GM23248 (cell line): ENCODE measurements around the gene GLRX2. TPM values are rescaled to one million over a fixed set of nuclear protein-coding genes. Genes with fewer than 3 reads are reported as not detected.

Source experiments
- DNase-seq: peaks from one replicate; pipeline ENCODE4 v3.0.0-alpha.2; 2015
- H2AFZ ChIP-seq: fragments of 200-600 bp; sonication (generic); 2 replicates; pipeline ENCODE4 v1.6.1; 2016; ENCODE audit warnings: antibody characterized with exemption
- H3F3A ChIP-seq: fragments of 200-600 bp; sonication (generic); 2 replicates; pipeline ENCODE4 v1.6.1; 2016; ENCODE audit warnings: mild to moderate bottlenecking, antibody characterized with exemption, mixed run types; ENCODE audit not compliant: insufficient read depth
- H3K27ac ChIP-seq: fragments of 200-600 bp; sonication (generic); 2 replicates; pipeline ENCODE4 v1.5.1; 2016; ENCODE audit warnings: mild to moderate bottlenecking
- H3K27me3 ChIP-seq: fragments of 200-600 bp; sonication (generic); replicated peaks from 2 replicates; pipeline ENCODE4 v1.6.1; 2016; ENCODE audit warnings: mild to moderate bottlenecking; ENCODE audit not compliant: insufficient read depth
- H3K36me3 ChIP-seq: fragments of 200-600 bp; sonication (generic); 2 replicates; pipeline ENCODE4 v1.6.1; 2016; ENCODE audit warnings: low read depth, mild to moderate bottlenecking
- H3K4me1 ChIP-seq: fragments of 200-600 bp; sonication (generic); 2 replicates; pipeline ENCODE4 v1.6.1; 2016; ENCODE audit warnings: mild to moderate bottlenecking; ENCODE audit not compliant: insufficient read depth
- H3K4me2 ChIP-seq: fragments of 200-600 bp; sonication (generic); one replicate; pipeline ENCODE4 v1.6.1; 2016; ENCODE audit warnings: mild to moderate bottlenecking; ENCODE audit not compliant: unreplicated experiment
- H3K4me3 ChIP-seq: fragments of 200-600 bp; sonication (generic); 2 replicates; pipeline ENCODE4 v1.5.1; 2016; ENCODE audit warnings: mild to moderate bottlenecking
- H3K79me2 ChIP-seq: fragments of 200-600 bp; sonication (generic); 2 replicates; pipeline ENCODE4 v1.6.1; 2016; ENCODE audit warnings: mild to moderate bottlenecking; ENCODE audit not compliant: insufficient read depth
- H3K9ac ChIP-seq: fragments of 200-600 bp; sonication (generic); 2 replicates; pipeline ENCODE4 v1.6.1; 2016; ENCODE audit warnings: mild to moderate bottlenecking
- H3K9me2 ChIP-seq: fragments of 200-600 bp; sonication (generic); 2 replicates; pipeline ENCODE4 v1.6.1; 2016; ENCODE audit warnings: mixed run types, mild to moderate bottlenecking, moderate library complexity; ENCODE audit not compliant: insufficient read depth
- H3K9me3 ChIP-seq: fragments of 200-600 bp; sonication (generic); one replicate; pipeline ENCODE4 v1.6.1; 2017; ENCODE audit warnings: low read depth
- H4K20me1 ChIP-seq: fragments of 200-600 bp; sonication (generic); 2 replicates; pipeline ENCODE4 v1.6.0; 2016; ENCODE audit not compliant: insufficient read depth
- EZH2 ChIP-seq: fragments of 200-600 bp; sonication (generic); IDR thresholded peaks from 2 replicates; pipeline ENCODE4 v1.6.1; 2018; ENCODE audit warnings: antibody characterized with exemption, mild to moderate bottlenecking; ENCODE audit not compliant: insufficient read depth, poor library complexity, severe bottlenecking
- EZH2phosphoT487 ChIP-seq: fragments of 200-600 bp; sonication (generic); IDR thresholded peaks from 2 replicates; pipeline ENCODE4 v1.6.1; 2018; ENCODE audit warnings: antibody characterized with exemption, moderate library complexity, mild to moderate bottlenecking, low read depth; ENCODE audit not compliant: insufficient read depth
- WGBS, 2 experiments: methylation state at CpG; one replicate each; pipeline ENCODE4 v1.1.6; 2015 to 2017; ENCODE audit warnings: low lambda C conversion rate in 2 of 2, low coverage in 1 of 2; ENCODE audit errors: missing lambda C conversion rate in 2 of 2; 5-methylcytosine and 5-hydroxymethylcytosine counted together
- in situ Hi-C: fragments of 300-500 bp; cut with MboI; formaldehyde crosslinking; loops from 2 replicates; pipeline ENCODE4 v1.15.0; 2020
- polyA plus RNA-seq: library from polyadenylated mRNA; unstranded; fragments of >200 nt; fragmentation: Nextera tagmentation; extraction: Ambion mirVana; gene quantifications from 2 replicates; pipeline ENCODE4 v1.2.1, GENCODE V29; 2016
- total RNA-seq: library from RNA; depleted of rRNA; stranded (reverse); fragments of >200 nt; shearing (Covaris generic); gene quantifications from 2 replicates; pipeline ENCODE4 v1.2.3, GENCODE V29; 2014

GLRX2 gene
- total and polyA plus RNA-seq, 2 experiments from 2014 or later, result 10.7 to 57.5 TPM

DNA sequence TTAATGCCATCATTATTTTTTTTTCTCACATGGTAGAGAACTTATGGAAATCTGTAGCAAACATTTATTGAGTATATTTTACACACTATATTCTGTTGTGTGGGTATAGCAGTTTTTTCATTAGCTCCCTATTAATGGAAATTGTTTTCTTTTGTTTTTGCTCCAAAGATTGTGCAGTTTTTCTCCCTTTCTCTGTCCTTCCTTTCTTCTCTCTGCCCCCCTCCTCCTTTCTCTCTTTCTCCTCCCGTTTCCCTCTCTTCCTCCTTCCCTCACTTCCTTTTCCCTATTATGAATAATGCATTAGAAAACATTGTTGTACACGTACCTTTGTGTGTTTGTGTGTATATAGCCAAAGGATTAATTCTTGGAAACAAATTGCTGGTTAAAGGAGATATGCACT is 37.2 kb upstream of the GLRX2 start:
- Histone ChIP-seq H2AFZ (no peak overlapping the region), H3K79me2 (peaks cover 92% of the 10 kb centered on the region), H3K9me2 (no peaks in the 10 kb centered on the region), H3K9me3 (no peaks in the 10 kb centered on the region), H3K27me3 (no peaks in the 10 kb centered on the region), H3K4me3 (no peak overlapping the region), H3K27ac (no peak overlapping the region), H3K4me2 (no peak overlapping the region), H3K4me1 (no peaks in the 10 kb centered on the region), H3F3A (peaks cover 22% of the 10 kb centered on the region; the same call in 1 of the 2 replicates), H4K20me1 (0 out of 2 replicates have a peak, but pooled peaks cover 3% of the 10 kb centered on the region), H3K36me3 (peaks cover 40% of the 10 kb centered on the region), H3K9ac (no peak overlapping the region)
- DNase-seq, result no peak
- TF ChIP-seq EZH2, result no peak
- WGBS, 2 experiments, result 72 to 73% methylated on average over 2 of the region's 2 CpGs
- in situ Hi-C loops, result no loop called here

DNA sequence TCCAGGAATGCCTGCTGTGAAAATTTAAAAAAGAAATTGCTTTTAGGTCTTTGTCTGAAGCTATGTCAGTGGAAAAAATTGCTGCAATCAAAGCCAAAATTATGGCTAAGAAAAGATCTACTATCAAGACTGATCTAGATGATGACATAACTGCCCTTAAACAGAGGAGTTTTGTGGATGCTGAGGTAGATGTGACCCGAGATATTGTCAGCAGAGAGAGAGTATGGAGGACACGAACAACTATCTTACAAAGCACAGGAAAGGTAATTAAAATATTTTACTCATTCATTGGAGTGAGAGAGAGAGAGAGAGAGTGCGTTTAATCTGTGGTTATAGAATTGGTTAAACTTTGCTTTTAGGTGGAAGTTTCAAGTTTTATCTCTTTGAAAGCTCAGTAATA is 36.6 kb upstream of the GLRX2 start:
- H3K4me1 ChIP-seq, result no peaks in the 10 kb centered on the region
- DNase-seq, result no peak
- H3K36me3 ChIP-seq, result peaks cover 46% of the 10 kb centered on the region

DNA sequence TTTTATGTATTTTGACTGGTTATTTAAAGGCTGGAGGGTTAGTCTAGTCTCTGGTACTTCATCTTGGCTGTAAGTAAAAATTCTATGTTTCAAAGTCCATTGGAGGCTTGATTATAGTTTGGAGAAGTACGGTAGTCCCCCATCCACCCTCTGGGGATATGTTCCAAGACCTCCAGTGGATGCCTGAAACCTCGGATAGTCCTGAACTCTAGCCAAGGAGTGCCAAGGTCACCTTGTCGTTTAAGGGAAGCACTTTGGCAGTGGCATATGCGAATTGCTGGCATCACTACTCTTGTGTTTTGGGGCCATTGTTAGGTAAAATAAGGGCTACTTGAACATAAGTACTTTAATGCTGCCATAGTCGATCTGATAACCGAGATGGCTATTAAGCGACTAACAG is 35.0 kb upstream of the GLRX2 start:
- Histone ChIP-seq H3K27me3 (no peaks in the 10 kb centered on the region), H3K79me2 (peaks cover 97% of the 10 kb centered on the region), H3K4me1 (no peaks in the 10 kb centered on the region), H3K27ac (no peak overlapping the region), H3K4me2 (no peak overlapping the region), H3F3A (peaks cover 32% of the 10 kb centered on the region; the same call in 1 of the 2 replicates), H3K9ac (no peak overlapping the region), H4K20me1 (0 out of 2 replicates have a peak, but pooled peaks cover 3% of the 10 kb centered on the region), H2AFZ (no peak overlapping the region), H3K36me3 (peaks cover 61% of the 10 kb centered on the region), H3K9me2 (no peaks in the 10 kb centered on the region), H3K4me3 (no peak overlapping the region), H3K9me3 (no peaks in the 10 kb centered on the region)
- no peak for TF ChIP-seq EZH2
- DNase-seq, result no peak
- 88 to 94% methylated on average over 7 of the region's 7 CpGs for WGBS, 2 experiments
- in situ Hi-C loops, result no loop called here

More for the DNA sequence above, 36.6 kb upstream of the GLRX2 start:
- H3K9ac ChIP-seq, result no peak overlapping the region
- no peak overlapping the region for H3K27ac ChIP-seq
- no peak for TF ChIP-seq EZH2
- TF ChIP-seq EZH2phosphoT487, result no peak
- in situ Hi-C loops, result no loop called here
- peaks cover 28% of the 10 kb centered on the region; the same call in 1 of the 2 replicates for H3F3A ChIP-seq
- no peaks in the 10 kb centered on the region for H3K9me2 ChIP-seq
- H3K4me2 ChIP-seq, result no peak overlapping the region
- WGBS, 2 experiments, result 96 to 100% methylated on average over 3 of the region's 3 CpGs
- H2AFZ ChIP-seq, result no peak overlapping the region
- no peaks in the 10 kb centered on the region for H3K9me3 ChIP-seq
- H3K79me2 ChIP-seq, result peaks cover 95% of the 10 kb centered on the region
- H3K4me3 ChIP-seq, result no peak overlapping the region
- 0 out of 2 replicates have a peak, but pooled peaks cover 3% of the 10 kb centered on the region for H4K20me1 ChIP-seq
- H3K27me3 ChIP-seq, result no peaks in the 10 kb centered on the region

GRCh38 chr1:193131266-193131860 is 26.1 kb upstream of the GLRX2 start:
- H3K9ac ChIP-seq, result no peak overlapping the region
- no peaks in the 10 kb centered on the region for H4K20me1 ChIP-seq
- no peak for DNase-seq
- peaks cover 52% of the 10 kb centered on the region for H3K36me3 ChIP-seq
- no peaks in the 10 kb centered on the region for H3K27me3 ChIP-seq
- H3K27ac ChIP-seq, result no peak overlapping the region
- TF ChIP-seq EZH2phosphoT487, result no peak
- no peak for TF ChIP-seq EZH2
- no peak overlapping the region for H2AFZ ChIP-seq
- in situ Hi-C loops, result no loop called here
- H3F3A ChIP-seq, result 0 out of 2 replicates have a peak, but pooled peaks cover under 1% of the 10 kb centered on the region
- no peaks in the 10 kb centered on the region for H3K4me1 ChIP-seq
- H3K79me2 ChIP-seq, result peaks cover 100% of the 10 kb centered on the region
- WGBS, 2 experiments, result 73 to 79% methylated on average over 2 of the region's 2 CpGs
- no peak overlapping the region for H3K4me2 ChIP-seq
- no peak overlapping the region for H3K4me3 ChIP-seq
- no peaks in the 10 kb centered on the region for H3K9me3 ChIP-seq
- H3K9me2 ChIP-seq, result no peaks in the 10 kb centered on the region
